ENCODE measurements around the gene CTAGE9.

DNA sequence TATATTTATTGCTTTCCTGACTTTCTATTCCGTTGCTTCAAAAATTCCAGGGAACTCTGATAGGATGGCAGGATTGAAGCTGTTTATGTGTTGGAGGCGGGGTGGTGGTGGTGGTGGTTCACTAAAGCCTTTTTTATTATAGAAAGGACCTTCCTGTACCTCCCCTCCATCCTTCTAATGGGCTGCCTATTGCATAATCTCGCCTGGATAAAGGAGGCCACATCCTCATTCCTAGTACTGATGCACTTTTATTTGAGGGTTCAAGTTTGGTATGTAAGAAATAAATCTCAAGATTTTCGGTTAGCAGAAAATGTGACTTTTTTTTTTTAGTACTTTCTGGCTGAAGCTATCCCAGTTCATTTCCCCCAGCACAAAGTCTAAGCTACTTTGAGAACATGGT lies 18.7 kb upstream of the CTAGE9 start:
- TF ChIP-seq, protein P1, sequence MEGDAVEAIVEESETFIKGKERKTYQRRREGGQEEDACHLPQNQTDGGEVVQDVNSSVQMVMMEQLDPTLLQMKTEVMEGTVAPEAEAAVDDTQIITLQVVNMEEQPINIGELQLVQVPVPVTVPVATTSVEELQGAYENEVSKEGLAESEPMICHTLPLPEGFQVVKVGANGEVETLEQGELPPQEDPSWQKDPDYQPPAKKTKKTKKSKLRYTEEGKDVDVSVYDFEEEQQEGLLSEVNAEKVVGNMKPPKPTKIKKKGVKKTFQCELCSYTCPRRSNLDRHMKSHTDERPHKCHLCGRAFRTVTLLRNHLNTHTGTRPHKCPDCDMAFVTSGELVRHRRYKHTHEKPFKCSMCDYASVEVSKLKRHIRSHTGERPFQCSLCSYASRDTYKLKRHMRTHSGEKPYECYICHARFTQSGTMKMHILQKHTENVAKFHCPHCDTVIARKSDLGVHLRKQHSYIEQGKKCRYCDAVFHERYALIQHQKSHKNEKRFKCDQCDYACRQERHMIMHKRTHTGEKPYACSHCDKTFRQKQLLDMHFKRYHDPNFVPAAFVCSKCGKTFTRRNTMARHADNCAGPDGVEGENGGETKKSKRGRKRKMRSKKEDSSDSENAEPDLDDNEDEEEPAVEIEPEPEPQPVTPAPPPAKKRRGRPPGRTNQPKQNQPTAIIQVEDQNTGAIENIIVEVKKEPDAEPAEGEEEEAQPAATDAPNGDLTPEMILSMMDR (IDR thresholded peaks at IDR 0.05) = no peak
- no peak for TF ChIP-seq POLR2A (IDR thresholded peaks at IDR 0.05)
